IMR-90 (cell line): ENCODE results near the gene VAMP3. TPM values are rescaled to one million over a fixed set of nuclear protein-coding genes. Genes with fewer than 3 reads are reported as not detected.

Source experiments
- ATAC-seq: fragments of 200-7000 bp; cut with Tn5 transposase; 2 replicates; pipeline ENCODE4 v1.9.1; 2020; ENCODE audit warnings: low read depth, mild to moderate bottlenecking, moderate library complexity
- BruUV-seq: library from RNA; stranded (reverse); fragments of 400-500 nt; replicated peaks from 2 replicates; lab custom pipeline; 2021; lab: Mats Ljungman, UMichigan
- CTCF ChIA-PET: fragments of 300-600 bp; formaldehyde crosslinking; extraction: SDS; loops from one replicate; lab custom pipeline; 2021; ENCODE audit warnings: antibody characterized with exemption; lab: Yijun Ruan, JAX
- POLR2A ChIA-PET: fragments of 300-600 bp; sonication (Branson Sonifier 250); formaldehyde crosslinking; loops from one replicate; lab custom pipeline; 2022; ENCODE audit warnings: antibody characterized with exemption; ENCODE audit not compliant: unreplicated experiment; lab: Charles Lee
- DNase-seq: peaks from one replicate; pipeline ENCODE4 v3.0.0; 2013
- H2AFZ ChIP-seq: replicated peaks from 2 replicates; pipeline ENCODE3; 2013; ENCODE audit warnings: low read length, mild to moderate bottlenecking; ENCODE audit not compliant: poor library complexity
- H2AK5ac ChIP-seq: 2 replicates; pipeline ENCODE4 v1.6.1; 2013; ENCODE audit warnings: low read depth, low read length, inconsistent platforms
- H2AK9ac ChIP-seq: replicated peaks from 2 replicates; pipeline ENCODE3; 2013; ENCODE audit warnings: mild to moderate bottlenecking, low read depth, low read length, moderate library complexity; ENCODE audit not compliant: poor library complexity
- H2BK120ac ChIP-seq: 2 replicates; pipeline ENCODE4 v1.6.1; 2013; ENCODE audit warnings: low read depth, low read length, inconsistent platforms
- H2BK15ac ChIP-seq: 3 replicates; pipeline ENCODE4 v1.6.1; 2013; ENCODE audit warnings: low read depth, low read length, inconsistent platforms
- H2BK20ac ChIP-seq: 2 replicates; pipeline ENCODE4 v1.6.1; 2013; ENCODE audit warnings: low read depth, mild to moderate bottlenecking, inconsistent platforms, low read length, moderate library complexity
- H2BK5ac ChIP-seq: 2 replicates; pipeline ENCODE4 v1.6.1; 2013; ENCODE audit warnings: mild to moderate bottlenecking, low read depth, low read length, inconsistent platforms; ENCODE audit not compliant: poor library complexity, severe bottlenecking
- H3K14ac ChIP-seq: replicated peaks from 2 replicates; pipeline ENCODE4 v1.6.1; 2013; ENCODE audit warnings: low read depth, low read length, inconsistent platforms
- H3K18ac ChIP-seq: 2 replicates; pipeline ENCODE4 v1.6.1; 2013; ENCODE audit warnings: low read depth, low read length, control low read depth
- H3K23ac ChIP-seq: 2 replicates; pipeline ENCODE4 v1.6.1; 2013; ENCODE audit warnings: low read depth, low read length, inconsistent platforms
- H3K27ac ChIP-seq: 2 replicates; pipeline ENCODE4 v1.5.1; 2013; ENCODE audit warnings: mild to moderate bottlenecking, control low read depth, low read length; ENCODE audit not compliant: insufficient read depth
- H3K27me3 ChIP-seq: 2 replicates; pipeline ENCODE4 v1.6.1; 2013; ENCODE audit warnings: low read length; ENCODE audit not compliant: control insufficient read depth, insufficient read depth
- H3K36me3 ChIP-seq: 2 replicates; pipeline ENCODE4 v1.6.1; 2013; ENCODE audit warnings: low read length, mixed read lengths; ENCODE audit not compliant: control insufficient read depth, insufficient read depth
- H3K4ac ChIP-seq: 2 replicates; pipeline ENCODE4 v1.6.1; 2013; ENCODE audit warnings: low read depth, low read length, inconsistent platforms
- H3K4me1 ChIP-seq: 2 replicates; pipeline ENCODE4 v1.6.1; 2013; ENCODE audit warnings: low read length, mixed read lengths; ENCODE audit not compliant: control insufficient read depth, insufficient read depth
- H3K4me2 ChIP-seq: 2 replicates; pipeline ENCODE4 v1.6.1; 2013; ENCODE audit warnings: low read depth, mild to moderate bottlenecking, control low read depth, low read length, moderate library complexity
- H3K4me3 ChIP-seq: 2 replicates; pipeline ENCODE4 v1.5.1; 2013; ENCODE audit warnings: low read depth, mild to moderate bottlenecking, control low read depth, low read length, moderate library complexity; ENCODE audit not compliant: insufficient read depth
- H3K56ac ChIP-seq: 2 replicates; pipeline ENCODE4 v1.6.1; 2013; ENCODE audit warnings: low read length, inconsistent platforms; ENCODE audit not compliant: insufficient read depth; ENCODE audit errors: extremely low read depth
- H3K79me1 ChIP-seq, 2 experiments: 2 replicates each; pipeline ENCODE4 v1.6.1; 2013; ENCODE audit warnings: low read length in 2 of 2, inconsistent platforms in 1 of 2, low read depth in 1 of 2
- H3K9ac ChIP-seq: 2 replicates; pipeline ENCODE4 v1.6.1; 2013; ENCODE audit warnings: low read depth, low read length, control low read depth
- H3K9me1 ChIP-seq: 2 replicates; pipeline ENCODE4 v1.6.1; 2013; ENCODE audit warnings: low read length, inconsistent platforms; ENCODE audit not compliant: insufficient read depth
- H3K9me3 ChIP-seq: 2 replicates; pipeline ENCODE4 v1.6.1; 2013; ENCODE audit warnings: low read length; ENCODE audit not compliant: control insufficient read depth, insufficient read depth
- H4K20me1 ChIP-seq: 2 replicates; pipeline ENCODE4 v1.6.1; 2013; ENCODE audit warnings: low read length, inconsistent platforms; ENCODE audit not compliant: insufficient read depth
- H4K5ac ChIP-seq: 2 replicates; pipeline ENCODE4 v1.6.1; 2013; ENCODE audit warnings: mild to moderate bottlenecking, low read depth, low read length, control low read depth
- H4K8ac ChIP-seq, 2 experiments: 2 replicates each; pipeline ENCODE4 v1.6.1; 2013; ENCODE audit warnings: low read depth in 2 of 2, low read length in 2 of 2, control low read depth in 1 of 2, inconsistent platforms in 1 of 2
- H4K91ac ChIP-seq: 2 replicates; pipeline ENCODE4 v1.6.1; 2013; ENCODE audit warnings: low read depth, low read length, inconsistent platforms; ENCODE audit not compliant: insufficient read depth
- CEBPB ChIP-seq: IDR thresholded peaks from 2 replicates; pipeline ENCODE4 v1.6.1; 2012; ENCODE audit warnings: low read depth, low read length, improper control_type of control experiment
- ELK1 ChIP-seq: fragments of 150-350 bp; IDR thresholded peaks from 2 replicates; pipeline ENCODE4 v1.6.1; 2016; ENCODE audit warnings: low read depth, mild to moderate bottlenecking, low read length, moderate library complexity, borderline replicate concordance
- FOS ChIP-seq: fragments of 150-350 bp; IDR thresholded peaks from 2 replicates; pipeline ENCODE4 v1.6.1; 2016; ENCODE audit warnings: low read depth, low read length
- MAFK ChIP-seq: IDR thresholded peaks from 2 replicates; pipeline ENCODE4 v1.6.1; 2012; ENCODE audit warnings: low read depth, low read length, improper control_type of control experiment
- RAD21 ChIP-seq: IDR thresholded peaks from 2 replicates; pipeline ENCODE4 v1.6.1; 2012; ENCODE audit warnings: low read length, improper control_type of control experiment
- RFX5 ChIP-seq: IDR thresholded peaks from 2 replicates; pipeline ENCODE4 v1.8.0; 2012; ENCODE audit warnings: low read depth, mild to moderate bottlenecking, low read length, moderate library complexity
- USF2 ChIP-seq: fragments of 150-350 bp; IDR thresholded peaks from 2 replicates; pipeline ENCODE4 v1.6.1; 2017; ENCODE audit warnings: mild to moderate bottlenecking, antibody characterized with exemption, low read length, low read depth
- WGBS, 2 experiments: methylation state at CpG; one replicate each; pipeline versions ENCODE4 v1.1.5 to v1.1.7; 2013; ENCODE audit warnings: missing lambda C conversion rate in 2 of 2; ENCODE audit not compliant: insufficient read length in 1 of 2; ENCODE audit errors: extremely low coverage in 2 of 2; 5-methylcytosine and 5-hydroxymethylcytosine counted together
- dilution Hi-C: fragments of 300-500 bp; cut with HindIII; formaldehyde crosslinking; loops from one replicate; pipeline ENCODE4 v1.14.3; 2018; ENCODE audit warnings: low sequenced_read_pairs; ENCODE audit not compliant: unreplicated experiment
- in situ Hi-C: fragments of 300-500 bp; cut with MboI; formaldehyde crosslinking; loops from 3 replicates; pipeline ENCODE4 v1.14.3; 2019; ENCODE audit warnings: low sequenced_read_pairs, inconsistent platforms, mixed read lengths
- intact Hi-C: fragments of 100-400 bp; cut with micrococcal nuclease; formaldehyde crosslinking; loops from 2 replicates; pipeline ENCODE4 v1.10.0; 2022
- polyA plus RNA-seq, 3 experiments: library from polyadenylated mRNA; depleted of rRNA; stranded (reverse); fragments of >200 nt; gene quantifications; 2 replicates each; pipeline ENCODE4 v1.2.3, GENCODE V29; 2012; ENCODE audit warnings: low replicate concordance in 1 of 3
- total RNA-seq: library from RNA; depleted of rRNA; stranded (reverse); fragments of >200 nt; gene quantifications from 2 replicates; pipeline ENCODE4 v1.2.3, GENCODE V29; 2012

VAMP3 gene
- total and polyA plus RNA-seq, 2 of the 4 experiments (the other 2 are of a cell fraction): 99.1 to 354 TPM

DNA sequence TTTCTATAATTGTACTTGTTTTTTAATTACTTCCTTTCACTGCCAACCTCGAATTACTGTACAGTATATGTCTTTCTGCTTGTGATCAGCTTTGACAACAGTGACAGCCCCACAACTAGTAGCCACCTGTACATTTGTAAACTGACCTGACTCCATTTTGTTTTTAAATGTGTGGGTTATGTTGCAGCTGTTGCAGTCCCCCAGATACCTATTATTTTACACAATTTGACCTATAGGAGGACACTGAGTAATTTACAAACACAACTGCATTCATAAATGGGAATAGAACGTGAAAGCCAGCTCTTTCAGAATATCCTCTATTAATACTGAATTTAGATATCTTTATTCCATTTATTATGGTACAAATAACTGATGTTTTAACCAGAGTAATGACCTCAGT, 2.5 kb upstream of the VAMP3 start:
- no peak overlapping the region for H3K4me3 ChIP-seq
- intact Hi-C loops: no loop called here
- peaks cover 2% of the 10 kb centered on the region; the same call in 1 of the 2 replicates for H3K36me3 ChIP-seq
- no peak overlapping the region for H3K23ac ChIP-seq
- no peak overlapping the region for H4K5ac ChIP-seq
- H3K4me2 ChIP-seq: no peak overlapping the region
- no peak overlapping the region for H3K56ac ChIP-seq
- H3K9me3 ChIP-seq: no peaks in the 10 kb centered on the region
- H3K79me1 ChIP-seq: peaks cover 12 to 17% of the 10 kb centered on the region in 2 experiments
- no peak overlapping the region for H3K27ac ChIP-seq
- H3K4me1 ChIP-seq: no peaks in the 10 kb centered on the region
- ATAC-seq (no peak), DNase-seq (no peak)
- dilution Hi-C loops: no loop called here
- no CpG with 5 or more reads among the region's 2 CpGs for WGBS, 2 experiments
- no peak overlapping the region for H2BK20ac ChIP-seq
- no peak overlapping the region for H2BK120ac ChIP-seq
- no peak overlapping the region for H3K9ac ChIP-seq
- peaks cover 5% of the 10 kb centered on the region for H3K27me3 ChIP-seq
- POLR2A ChIA-PET: no interaction called here
- H2BK15ac ChIP-seq: no peak overlapping the region
- H3K9me1 ChIP-seq: peaks cover 6% of the 10 kb centered on the region; the same call in 1 of the 2 replicates
- CTCF ChIA-PET: interaction anchor here (0.7 to 1.7 kb wide), 3 partner anchors 8 to 32 kb away, joined by 3 to 6 read pairs (median 3); no protein-coding TSS in a partner anchor
- no peak overlapping the region for H2AFZ ChIP-seq
- H3K4ac ChIP-seq: no peak overlapping the region
- no peak overlapping the region for H4K91ac ChIP-seq
- peaks cover 3% of the 10 kb centered on the region; the same call in 1 of the 2 replicates for H4K20me1 ChIP-seq
- H2AK5ac ChIP-seq: no peak overlapping the region
- H2AK9ac ChIP-seq: no peak overlapping the region
- no TSS peak for BruUV-seq
- no peak for TF ChIP-seq RAD21
- no peak for TF ChIP-seq FOS
- no peak for TF ChIP-seq RFX5
- TF ChIP-seq MAFK: no peak
- no peak for TF ChIP-seq ELK1
- no peak for TF ChIP-seq USF2
- TF ChIP-seq CEBPB: no peak
- no peak overlapping the region for H2BK5ac ChIP-seq
- no peak overlapping the region for H3K14ac ChIP-seq
- no peak overlapping the region for H4K8ac ChIP-seq
- no peak overlapping the region for H3K18ac ChIP-seq
- in situ Hi-C loops: no loop called here
